Activated T-helper 2 cell treated with anti-CD3 and anti-CD28 coated beads, Interferon-gamma antibody, Interleukin-2, Interleukin-4, amounts not matched to agents 10 μg/mL and 5 μg/mL and 100 μg/mL, durations not matched to agents 14 hours and 24 hours and 36 hours (primary cell): Measurements from ENCODE around the gene UFSP2. TPM values are rescaled to one million over a fixed set of nuclear protein-coding genes. Genes with fewer than 3 reads are reported as not detected.

Experiments used
- DNase-seq: peaks from one replicate; pipeline ENCODE4 v3.0.0; 2021; ENCODE audit warnings: low spot score
- H3K27ac Mint-ChIP-seq: one replicate; pipeline ENCODE4 v1.8.0; 2021; ENCODE audit warnings: mixed read lengths
- H3K27me3 Mint-ChIP-seq: one replicate; pipeline ENCODE4 v1.8.0; 2021; ENCODE audit warnings: low read depth, mixed read lengths
- H3K36me3 Mint-ChIP-seq: one replicate; pipeline ENCODE4 v1.8.0; 2021; ENCODE audit warnings: low read depth, mixed read lengths
- H3K4me1 Mint-ChIP-seq: one replicate; pipeline ENCODE4 v1.8.0; 2021; ENCODE audit warnings: low read depth, mixed read lengths
- H3K4me3 Mint-ChIP-seq: one replicate; pipeline ENCODE4 v1.8.0; 2021; ENCODE audit warnings: low read depth, mild to moderate bottlenecking, moderate library complexity, mixed read lengths
- H3K9me3 Mint-ChIP-seq: one replicate; pipeline ENCODE4 v1.8.0; 2021; ENCODE audit warnings: mixed read lengths
- intact Hi-C: fragments of 100-400 bp; cut with micrococcal nuclease; formaldehyde crosslinking; loops from one replicate; pipeline ENCODE4 v1.15.1; 2023
- total RNA-seq: library from RNA; stranded (reverse); gene quantifications from 2 replicates; pipeline ENCODE4 v1.2.3, GENCODE V29; 2022

The UFSP2 gene
- total RNA-seq, 1 donor from 2014 or later = 26.4 TPM

DNA sequence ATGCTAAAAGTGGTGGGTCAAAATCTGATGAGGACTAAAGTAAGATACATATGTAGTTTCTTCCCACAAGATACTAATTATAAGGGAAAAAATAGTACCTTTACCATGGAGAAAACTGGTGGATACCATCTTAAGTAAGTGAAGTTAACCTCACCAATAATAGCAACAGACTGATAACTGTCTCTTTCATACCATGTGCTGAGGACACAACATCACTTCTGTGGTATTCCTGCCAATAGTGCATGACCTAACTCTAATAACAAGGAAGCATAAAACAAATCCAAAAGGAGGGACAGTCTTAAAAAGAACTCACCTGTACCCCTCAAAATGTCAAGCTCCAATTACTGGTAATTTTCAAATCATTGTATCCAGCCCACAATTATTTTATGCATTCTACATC, 8.8 kb downstream of the UFSP2 start:
- Mint-ChIP-seq H3K4me1 (peaks cover 3% of the 10 kb centered on the region), H3K36me3 (peaks cover 44% of the 10 kb centered on the region), H3K27me3 (no peaks in the 10 kb centered on the region), H3K9me3 (no peaks in the 10 kb centered on the region), H3K27ac (no peak overlapping the region), H3K4me3 (no peak overlapping the region)
- intact Hi-C loops = no loop called here
- DNase-seq = no peak

DNA sequence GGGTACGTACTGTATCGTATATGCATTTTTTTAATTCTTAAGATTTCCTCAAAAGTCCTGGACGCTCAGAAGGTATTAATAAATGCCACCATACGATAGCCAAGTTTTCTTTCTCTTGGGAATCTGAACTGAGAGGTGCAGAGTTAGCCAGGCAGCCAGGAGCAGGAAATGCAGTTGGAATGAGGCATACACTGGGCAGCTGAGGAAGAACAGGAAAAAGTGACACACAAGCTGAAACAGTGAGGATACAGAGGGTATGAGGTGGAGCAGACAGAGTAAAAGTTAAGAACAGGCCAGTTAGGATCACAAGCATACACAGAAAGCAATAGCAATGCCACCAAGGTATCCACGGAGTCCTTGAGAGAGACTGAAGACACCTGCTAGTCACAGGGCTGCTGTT, 13.4 kb downstream of the UFSP2 start:
- Mint-ChIP-seq H3K27ac (no peak overlapping the region), H3K4me1 (no peaks in the 10 kb centered on the region), H3K36me3 (peaks cover 41% of the 10 kb centered on the region), H3K4me3 (no peak overlapping the region), H3K27me3 (no peaks in the 10 kb centered on the region), H3K9me3 (peaks cover 4% of the 10 kb centered on the region)
- intact Hi-C loops = no loop called here
- DNase-seq = no peak

GRCh38 chr4:185411849-185412248, 13.9 kb downstream of the UFSP2 start:
- H3K9me3 Mint-ChIP-seq = peaks cover 4% of the 10 kb centered on the region
- intact Hi-C loops = no loop called here
- DNase-seq = no peak
- no peak overlapping the region for H3K27ac Mint-ChIP-seq
- H3K4me1 Mint-ChIP-seq = no peaks in the 10 kb centered on the region
- H3K27me3 Mint-ChIP-seq = no peaks in the 10 kb centered on the region
- peaks cover 37% of the 10 kb centered on the region for H3K36me3 Mint-ChIP-seq
- no peak overlapping the region for H3K4me3 Mint-ChIP-seq

- Mint-ChIP-seq H3K27ac (no peak overlapping the region), H3K27me3 (no peaks in the 10 kb centered on the region), H3K4me1 (peaks cover 9% of the 10 kb centered on the region), H3K4me3 (no peak overlapping the region), H3K36me3 (peaks cover 43% of the 10 kb centered on the region), H3K9me3 (peaks cover 4% of the 10 kb centered on the region)
- intact Hi-C loops = no loop called here
- no peak for DNase-seq
These were observed 17.3 kb downstream of the UFSP2 start for GRCh38 chr4:185408432-185408831.

DNA sequence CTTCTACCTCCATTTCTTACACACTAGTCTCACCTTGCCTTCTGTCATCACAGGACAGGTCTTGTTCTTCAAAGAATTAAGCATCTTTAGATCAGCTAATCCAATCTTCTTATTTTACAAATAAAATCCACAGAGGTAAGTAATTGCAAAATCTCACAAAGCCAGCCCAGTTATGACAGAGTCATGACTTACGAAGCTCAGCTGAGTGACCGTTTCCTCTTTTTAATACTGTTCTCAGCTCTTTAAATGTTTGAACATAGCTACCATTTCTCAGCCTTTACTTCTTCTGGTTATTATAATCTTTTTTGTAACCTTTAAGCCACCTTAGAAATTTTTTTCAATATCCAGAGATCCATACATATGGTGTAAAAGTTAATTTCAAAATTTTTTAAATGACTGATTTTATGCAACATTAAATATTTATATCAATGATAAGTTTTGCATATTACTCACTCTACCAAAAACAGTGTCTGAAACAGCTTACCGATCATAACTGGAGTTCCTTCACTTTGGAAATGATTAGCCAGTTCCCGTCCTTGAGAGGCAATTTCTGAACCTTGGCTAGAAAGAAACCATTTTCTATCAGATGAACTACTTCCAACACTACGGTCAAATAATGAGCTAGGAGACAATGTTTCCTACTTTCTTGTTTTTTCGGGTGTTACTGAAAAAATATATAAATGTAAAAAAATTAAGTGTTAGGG, 20.3 kb downstream of the UFSP2 start:
- H3K4me3 Mint-ChIP-seq = no peak overlapping the region
- no peaks in the 10 kb centered on the region for H3K27me3 Mint-ChIP-seq
- peaks cover 56% of the 10 kb centered on the region for H3K36me3 Mint-ChIP-seq
- H3K27ac Mint-ChIP-seq = no peak overlapping the region
- DNase-seq = no peak
- H3K4me1 Mint-ChIP-seq = peaks cover 17% of the 10 kb centered on the region
- H3K9me3 Mint-ChIP-seq = peaks cover 4% of the 10 kb centered on the region
- intact Hi-C loops = no loop called here

DNA sequence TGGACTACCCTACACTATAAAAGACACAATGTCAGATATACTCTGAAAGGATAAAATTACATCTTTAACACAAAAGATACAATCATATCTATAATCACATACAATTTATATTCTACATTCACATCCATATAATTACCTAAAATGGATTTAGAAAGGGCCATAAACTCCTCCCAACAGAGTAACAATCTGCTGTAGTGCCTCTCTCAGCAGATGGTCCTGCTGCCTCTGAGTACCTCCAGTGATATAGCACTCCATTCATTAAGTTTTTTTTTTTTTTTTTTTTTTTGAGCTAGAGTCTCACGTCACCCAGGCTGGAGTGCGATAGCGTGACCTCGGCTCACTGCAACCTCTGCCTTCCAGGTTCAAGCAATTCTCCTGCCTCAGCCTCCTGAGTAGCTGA, 21.7 kb downstream of the UFSP2 start:
- Mint-ChIP-seq H3K9me3 (no peaks in the 10 kb centered on the region), H3K4me3 (no peak overlapping the region), H3K36me3 (peaks cover 63% of the 10 kb centered on the region), H3K27ac (no peak overlapping the region), H3K27me3 (no peaks in the 10 kb centered on the region), H3K4me1 (peaks cover 29% of the 10 kb centered on the region)
- intact Hi-C loops = no loop called here
- no peak for DNase-seq

- Mint-ChIP-seq H3K36me3 (peaks cover 66% of the 10 kb centered on the region), H3K4me3 (peak overlapping the region; percentile 30)
These were observed 26.3 kb downstream of the UFSP2 start for GRCh38 chr4:185399466-185399865.

DNA sequence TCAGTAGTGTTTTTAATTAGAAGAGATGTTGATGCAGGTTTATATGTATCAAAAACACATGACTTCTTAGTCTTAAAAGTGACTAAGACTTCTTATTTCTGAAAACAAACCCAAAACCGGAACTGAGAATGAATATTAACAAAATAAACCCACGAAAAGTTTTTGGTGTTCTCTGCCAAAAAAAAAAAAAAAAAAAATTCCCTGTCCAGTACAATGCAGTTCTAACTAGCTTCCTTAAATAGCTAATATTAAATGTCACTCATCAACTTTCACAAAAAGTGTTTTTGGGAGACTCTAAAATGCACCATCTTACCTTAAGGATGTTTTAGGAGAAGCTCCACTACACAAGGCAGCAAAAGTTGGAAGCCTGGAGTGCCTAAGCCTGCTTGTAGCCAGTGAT, 27.1 kb downstream of the UFSP2 start:
- no peak for DNase-seq

More at GRCh38 chr4:185399466-185399865, 26.3 kb downstream of the UFSP2 start:
- Mint-ChIP-seq H3K27me3 (no peaks in the 10 kb centered on the region), H3K27ac (no peak overlapping the region), H3K9me3 (no peaks in the 10 kb centered on the region), H3K4me1 (peaks cover 42% of the 10 kb centered on the region)
- intact Hi-C loops = loop anchor here (10.0 kb wide), 2 partner anchors 255 to 575 kb away; partner anchors contain the start of genes ACSL1 and SLC25A4
- DNase-seq = no peak

GRCh38 chr4:185396724-185397385, 28.9 kb downstream of the UFSP2 start, which contains the start of gene ANKRD37:
Gene ANKRD37, plus strand, starts transcription at chr4:185396841. Its CDS starts 83 bp downstream, at chr4:185396924.
- H3K27me3 Mint-ChIP-seq = no peaks in the 10 kb centered on the region
- peak within 1 kb of the TSS; percentile 92 for H3K27ac Mint-ChIP-seq
- peak within 1 kb of the TSS; percentile 87 for H3K4me3 Mint-ChIP-seq
- H3K9me3 Mint-ChIP-seq = no peaks in the 10 kb centered on the region
- intact Hi-C loops = loop anchor here (1.0 to 10.0 kb wide), 4 partner anchors 28 to 572 kb away; partner anchors contain the start of genes ACSL1, CCDC110, SLC25A4 and UFSP2
- peaks cover 48% of the 10 kb centered on the region for H3K36me3 Mint-ChIP-seq
- no peak for DNase-seq
- H3K4me1 Mint-ChIP-seq = peaks cover 48% of the 10 kb centered on the region

More for the DNA sequence above, 27.1 kb downstream of the UFSP2 start:
- no peaks in the 10 kb centered on the region for H3K9me3 Mint-ChIP-seq
- H3K36me3 Mint-ChIP-seq = peaks cover 62% of the 10 kb centered on the region
- H3K27me3 Mint-ChIP-seq = no peaks in the 10 kb centered on the region
- peaks cover 48% of the 10 kb centered on the region for H3K4me1 Mint-ChIP-seq
- H3K27ac Mint-ChIP-seq = no peak overlapping the region
- peak overlapping the region; percentile 42 for H3K4me3 Mint-ChIP-seq
- intact Hi-C loops = loop anchor here (10.0 kb wide), 2 partner anchors 254 to 574 kb away; partner anchors contain the start of genes ACSL1 and SLC25A4

- DNase-seq = peak; percentile 97
- H3K9me3 Mint-ChIP-seq = no peaks in the 10 kb centered on the region
- H3K27me3 Mint-ChIP-seq = no peaks in the 10 kb centered on the region
- H3K27ac Mint-ChIP-seq = peak overlapping the region; percentile 92
- peaks cover 48% of the 10 kb centered on the region for H3K4me1 Mint-ChIP-seq
- H3K36me3 Mint-ChIP-seq = peaks cover 42% of the 10 kb centered on the region
- intact Hi-C loops = loop anchor here (1.0 to 10.0 kb wide), 7 partner anchors 29 to 571 kb away; partner anchors contain the start of genes ACSL1, CCDC110, SLC25A4 and SNX25
- peak overlapping the region; percentile 87 for H3K4me3 Mint-ChIP-seq
These were observed 29.6 kb downstream of the UFSP2 start for GRCh38 chr4:185395956-185396723.

- no peak for DNase-seq
- intact Hi-C loops = loop anchor here (1.0 to 10.0 kb wide), 5 partner anchors 51 to 571 kb away; partner anchors contain the start of genes ACSL1, SLC25A4 and SNX25
- H3K36me3 Mint-ChIP-seq = peaks cover 37% of the 10 kb centered on the region
- H3K27me3 Mint-ChIP-seq = no peaks in the 10 kb centered on the region
- no peaks in the 10 kb centered on the region for H3K9me3 Mint-ChIP-seq
- H3K4me3 Mint-ChIP-seq = peak within 1 kb of the TSS; percentile 87
- H3K4me1 Mint-ChIP-seq = peaks cover 44% of the 10 kb centered on the region
- peak within 1 kb of the TSS; percentile 92 for H3K27ac Mint-ChIP-seq
These were observed 30.4 kb downstream of the UFSP2 start, which contains the start of gene LRP2BP for GRCh38 chr4:185395238-185395955. Gene LRP2BP, minus strand, starts transcription at chr4:185395924. Its CDS starts 17,738 bp downstream, at chr4:185378186.
